ENCODE measurements around the gene ZNF880. TPM values are rescaled to one million over a fixed set of nuclear protein-coding genes. Genes with fewer than 3 reads are reported as not detected.

ZNF880 gene
- total and polyA plus RNA-seq, 2 of the 4 experiments (the other 2 are of a cell fraction): 17.4 to 40.3 TPM

GRCh38 chr19:52335768-52336116 lies 34.0 kb upstream of the ZNF880 start:
- ChIA-PET CTCF (no interaction called here), POLR2A (ENCODE audit: unreplicated experiment) (no interaction called here)
- peak overlapping the region; percentile 75 for H4K5ac ChIP-seq (ENCODE audit: low read depth, low read length)
- no peak overlapping the region for H2AK9ac ChIP-seq (replicated peaks; ENCODE audit: low read depth, low read length, poor library complexity)
- no peak for TF ChIP-seq FOS (IDR thresholded peaks at IDR 0.05; ENCODE audit: low read depth, low read length)
- TF ChIP-seq RFX5 (IDR thresholded peaks at IDR 0.05; ENCODE audit: low read depth, low read length): no peak
- TF ChIP-seq CEBPB (IDR thresholded peaks at IDR 0.05; ENCODE audit: low read depth, low read length): no peak
- no peak for TF ChIP-seq NFE2L2 (IDR thresholded peaks at IDR 0.05; ENCODE audit: low read depth, low read length)
- TF ChIP-seq BHLHE40 (IDR thresholded peaks at IDR 0.05; ENCODE audit: low read depth, low read length): no peak
- TF ChIP-seq MAZ (IDR thresholded peaks at IDR 0.05; ENCODE audit: borderline replicate concordance, low read depth, low read length): no peak
- no peak for TF ChIP-seq MAFK (IDR thresholded peaks at IDR 0.05; ENCODE audit: low read depth, low read length)
- TF ChIP-seq USF2 (IDR thresholded peaks at IDR 0.05; ENCODE audit: low read depth, low read length): no peak
- no peak for TF ChIP-seq SMC3 (IDR thresholded peaks at IDR 0.05; ENCODE audit: low read depth, low read length)
- no peak for TF ChIP-seq CTCF (conservative IDR thresholded peaks at IDR 0.05; ENCODE audit: low read depth, low read length)
- TF ChIP-seq MXI1 (IDR thresholded peaks at IDR 0.05; ENCODE audit: borderline replicate concordance, low read depth, low read length): no peak
- TF ChIP-seq ELK1 (IDR thresholded peaks at IDR 0.05; ENCODE audit: borderline replicate concordance, low read depth, low read length): no peak
- no peak for TF ChIP-seq RAD21 (IDR thresholded peaks at IDR 0.05; ENCODE audit: low read length)
- TF ChIP-seq CHD1 (IDR thresholded peaks at IDR 0.05; ENCODE audit: low read depth, low read length): no peak
- H4K20me1 ChIP-seq (ENCODE audit: insufficient read depth, low read length): no peaks in the 10 kb centered on the region
- dilution Hi-C loops (cut with HindIII; ENCODE audit: low sequenced_read_pairs, unreplicated experiment) (no loop called here), intact Hi-C loops (cut with micrococcal nuclease) (no loop called here), in situ Hi-C loops (cut with MboI; ENCODE audit: low sequenced_read_pairs) (no loop called here)
- no peak overlapping the region for H2BK5ac ChIP-seq (ENCODE audit: low read depth, low read length, poor library complexity, severe bottlenecking)
- peaks cover 2% of the 10 kb centered on the region; the same call in 1 of the 2 replicates for H3K4me1 ChIP-seq (ENCODE audit: control insufficient read depth, insufficient read depth, low read length)
- no peak overlapping the region for H3K18ac ChIP-seq (ENCODE audit: low read depth, low read length)
- H2BK20ac ChIP-seq (ENCODE audit: low read depth, low read length): no peak overlapping the region
- no TSS peak for BruUV-seq (replicated peaks)
- peak overlapping the region; percentile 42 for H3K4me2 ChIP-seq (ENCODE audit: low read depth, low read length)
- no peak overlapping the region for H3K56ac ChIP-seq (ENCODE audit: extremely low read depth, insufficient read depth, low read length)
- no peak overlapping the region for H2BK120ac ChIP-seq (ENCODE audit: low read depth, low read length)
- 0 out of 2 replicates have a peak overlapping the region, but pooled peaks have one; percentile 15 for H3K14ac ChIP-seq (replicated peaks; ENCODE audit: low read depth, low read length)
- no peak overlapping the region for H3K9ac ChIP-seq (ENCODE audit: low read depth, low read length)
- H3K4me3 ChIP-seq (ENCODE audit: insufficient read depth, low read depth, low read length): peak overlapping the region; percentile 86
- peaks cover 23% of the 10 kb centered on the region for H3K9me3 ChIP-seq (ENCODE audit: control insufficient read depth, insufficient read depth, low read length)
- H2AK5ac ChIP-seq (ENCODE audit: low read depth, low read length): no peak overlapping the region
- H2BK15ac ChIP-seq (ENCODE audit: low read depth, low read length): no peak overlapping the region
- H4K8ac ChIP-seq (ENCODE audit: low read depth in 2 of 2, low read length in 2 of 2): peak overlapping the region; percentile 82 to 88; a peak in 3 of 4 replicates
- H3K27ac ChIP-seq (ENCODE audit: insufficient read depth, low read length): peak overlapping the region; percentile 3; the same call in 1 of the 2 replicates
- peak overlapping the region; percentile 83 for H2AFZ ChIP-seq (replicated peaks; ENCODE audit: low read length, poor library complexity)
- H3K9me1 ChIP-seq (ENCODE audit: insufficient read depth, low read length): no peaks in the 10 kb centered on the region
- H3K27me3 ChIP-seq (ENCODE audit: control insufficient read depth, insufficient read depth, low read length): no peaks in the 10 kb centered on the region
- 0 out of 2 replicates have a peak overlapping the region, but pooled peaks have one; percentile 20 for H4K91ac ChIP-seq (ENCODE audit: insufficient read depth, low read depth, low read length)
- no peak overlapping the region for H3K23ac ChIP-seq (ENCODE audit: low read depth, low read length)
- 46% methylated on average over 3 of the region's 9 CpGs; no CpG with 5 or more reads in 1 of the 2 experiments for WGBS, 2 experiments (ENCODE audit: extremely low coverage in 2 of 2, insufficient read length in 1 of 2)
- no peak overlapping the region for H3K4ac ChIP-seq (ENCODE audit: low read depth, low read length)
- H3K36me3 ChIP-seq (ENCODE audit: control insufficient read depth, insufficient read depth, low read length): peaks cover 3% of the 10 kb centered on the region
- peaks cover 0 to 8% of the 10 kb centered on the region in 2 experiments; a peak in 1 of 4 replicates for H3K79me1 ChIP-seq (ENCODE audit: low read depth in 1 of 2, low read length in 2 of 2)
- ATAC-seq (ENCODE audit: low read depth) (peak; percentile 27), DNase-seq (no peak)

Measured in IMR-90 (cell line).